HEK293 (cell line): ENCODE measurements around the gene LYZL6.
"Not testable (repeated sequence)": the region's sequence is repeated elsewhere in the genome, so short reads cannot be mapped to it uniquely, and the experiment has no call there.

Experiments
- CTCF ChIA-PET: fragments of 350-600 bp; formaldehyde crosslinking; extraction: SDS; loops from one replicate; lab custom pipeline; 2021; ENCODE audit warnings: antibody characterized with exemption; lab: Yijun Ruan, JAX
- POLR2A ChIA-PET: fragments of 300-600 bp; formaldehyde crosslinking; extraction: SDS; loops from one replicate; lab custom pipeline; 2020; ENCODE audit warnings: antibody characterized with exemption, inconsistent platforms; lab: Yijun Ruan, JAX
- H3K27ac ChIP-seq: fragments of 200-500 bp; sonication (Bioruptor generic); 2 replicates; pipeline ENCODE4 v1.5.1; 2014; ENCODE audit warnings: low read depth, low read length, control low read depth, inconsistent platforms; ENCODE audit errors: extremely low read depth
- H3K36me3 ChIP-seq, 2 experiments: fragments of 200-500 bp in 1 of 2; sonication (Bioruptor generic) in 1 of 2; 1 replicate in 1 of 2; 2 replicates in 1 of 2; pipeline ENCODE4 v1.5.1; 2014 to 2017; ENCODE audit warnings: inconsistent platforms in 2 of 2, low read length in 2 of 2; ENCODE audit not compliant: control insufficient read depth in 2 of 2, insufficient read depth in 1 of 2
- H3K4me1 ChIP-seq: fragments of 200-500 bp; sonication (Bioruptor generic); 2 replicates; pipeline ENCODE4 v1.5.1; 2014; ENCODE audit warnings: mild to moderate bottlenecking, low read length, inconsistent platforms; ENCODE audit not compliant: control insufficient read depth, insufficient read depth
- H3K4me3 ChIP-seq: 2 replicates; pipeline ENCODE4 v1.5.1; 2011; ENCODE audit warnings: low read depth, mild to moderate bottlenecking, control low read depth, low read length, moderate library complexity
- H3K9me3 ChIP-seq: fragments of 200-500 bp; sonication (Bioruptor generic); 2 replicates; pipeline ENCODE4 v1.5.1; 2014; ENCODE audit warnings: low read depth, low read length, inconsistent platforms; ENCODE audit not compliant: control insufficient read depth, insufficient read depth
- BCL11A ChIP-seq: fragments of 450-650 bp; formaldehyde crosslinking; IDR thresholded peaks from 2 replicates; pipeline ENCODE4 v1.5.1; 2016; ENCODE audit warnings: low read depth, missing biosample characterization, missing genetic modification characterization
- BCL11B ChIP-seq: fragments of 450-650 bp; formaldehyde crosslinking; IDR thresholded peaks from 2 replicates; pipeline ENCODE4 v1.5.1; 2016; ENCODE audit warnings: low read depth, missing biosample characterization, missing genetic modification characterization
- IKZF3 ChIP-seq: fragments of 450-650 bp; IDR thresholded peaks from 2 replicates; pipeline ENCODE4 v1.5.0; 2018; ENCODE audit warnings: missing biosample characterization, mild to moderate bottlenecking, missing genetic modification characterization, moderate library complexity
- KLF7 ChIP-seq: fragments of 450-650 bp; formaldehyde crosslinking; IDR thresholded peaks from 2 replicates; pipeline ENCODE4 v1.5.1; 2016; ENCODE audit warnings: missing biosample characterization, missing genetic modification characterization, borderline replicate concordance
- MZF1 ChIP-seq: fragments of 450-650 bp; formaldehyde crosslinking; IDR thresholded peaks from 2 replicates; pipeline ENCODE4 v1.5.1; 2017; ENCODE audit warnings: missing biosample characterization, missing genetic modification characterization, borderline replicate concordance
- SCRT2 ChIP-seq: fragments of 450-650 bp; formaldehyde crosslinking; IDR thresholded peaks from 2 replicates; pipeline ENCODE4 v1.5.1; 2016; ENCODE audit warnings: missing biosample characterization, missing genetic modification characterization
- ZFP69B ChIP-seq: fragments of 450-650 bp; formaldehyde crosslinking; IDR thresholded peaks from 2 replicates; pipeline ENCODE4 v1.5.1; 2016; ENCODE audit warnings: missing biosample characterization, missing genetic modification characterization
- ZNF2 ChIP-seq: fragments of 450-650 bp; formaldehyde crosslinking; IDR thresholded peaks from 2 replicates; pipeline ENCODE4 v1.5.1; 2016; ENCODE audit warnings: missing biosample characterization, missing genetic modification characterization
- ZNF202 ChIP-seq: fragments of 450-650 bp; formaldehyde crosslinking; IDR thresholded peaks from 2 replicates; pipeline ENCODE4 v1.5.1; 2016; ENCODE audit warnings: missing biosample characterization, missing genetic modification characterization, borderline replicate concordance
- ZNF24 ChIP-seq: fragments of 450-650 bp; formaldehyde crosslinking; IDR thresholded peaks from 2 replicates; pipeline ENCODE4 v1.5.1; 2016; ENCODE audit warnings: missing biosample characterization, missing genetic modification characterization
- ZNF302 ChIP-seq: fragments of 450-650 bp; formaldehyde crosslinking; IDR thresholded peaks from 2 replicates; pipeline ENCODE4 v1.5.1; 2016; ENCODE audit warnings: missing biosample characterization, missing genetic modification characterization, low read depth
- ZNF510 ChIP-seq: fragments of 450-650 bp; formaldehyde crosslinking; IDR thresholded peaks from 2 replicates; pipeline ENCODE4 v1.5.1; 2018; ENCODE audit warnings: mild to moderate bottlenecking, missing genetic modification characterization, missing biosample characterization; ENCODE audit not compliant: insufficient replicate concordance
- ZNF514 ChIP-seq: fragments of 450-650 bp; formaldehyde crosslinking; IDR thresholded peaks from 2 replicates; pipeline ENCODE4 v1.5.1; 2016; ENCODE audit warnings: missing biosample characterization, missing genetic modification characterization
- ZNF544 ChIP-seq: fragments of 450-650 bp; formaldehyde crosslinking; IDR thresholded peaks from 2 replicates; pipeline ENCODE4 v1.5.0; 2017; ENCODE audit warnings: missing biosample characterization, missing genetic modification characterization
- ZNF623 ChIP-seq: fragments of 450-650 bp; formaldehyde crosslinking; IDR thresholded peaks from 2 replicates; pipeline ENCODE4 v1.5.1; 2016; ENCODE audit warnings: missing biosample characterization, missing genetic modification characterization
- ZNF658 ChIP-seq: fragments of 450-650 bp; formaldehyde crosslinking; IDR thresholded peaks from 2 replicates; pipeline ENCODE4; 2016; ENCODE audit warnings: missing biosample characterization, missing genetic modification characterization
- ZNF792 ChIP-seq: fragments of 450-650 bp; formaldehyde crosslinking; IDR thresholded peaks from 2 replicates; pipeline ENCODE4 v1.5.1; 2016; ENCODE audit warnings: missing biosample characterization, missing genetic modification characterization
- TF ChIP-seq, protein P1 (sequence below): fragments of 450-650 bp; formaldehyde crosslinking; IDR thresholded peaks from 2 replicates; pipeline ENCODE4 v1.5.1; 2016; ENCODE audit warnings: missing biosample characterization, missing genetic modification characterization
- TF ChIP-seq, protein P2 (sequence below): fragments of 450-650 bp; formaldehyde crosslinking; IDR thresholded peaks from 2 replicates; pipeline ENCODE4 v1.5.0; 2017; ENCODE audit warnings: missing biosample characterization, missing genetic modification characterization, borderline replicate concordance
- TF ChIP-seq, protein P3 (sequence below): fragments of 450-650 bp; formaldehyde crosslinking; IDR thresholded peaks from 2 replicates; pipeline ENCODE4 v1.5.1; 2017; ENCODE audit warnings: missing biosample characterization, mild to moderate bottlenecking, missing genetic modification characterization, moderate library complexity
- TF ChIP-seq, protein P4 (sequence below): fragments of 450-650 bp; formaldehyde crosslinking; IDR thresholded peaks from 2 replicates; pipeline ENCODE4 v1.5.1; 2016; ENCODE audit warnings: missing biosample characterization, missing genetic modification characterization

The LYZL6 gene

DNA sequence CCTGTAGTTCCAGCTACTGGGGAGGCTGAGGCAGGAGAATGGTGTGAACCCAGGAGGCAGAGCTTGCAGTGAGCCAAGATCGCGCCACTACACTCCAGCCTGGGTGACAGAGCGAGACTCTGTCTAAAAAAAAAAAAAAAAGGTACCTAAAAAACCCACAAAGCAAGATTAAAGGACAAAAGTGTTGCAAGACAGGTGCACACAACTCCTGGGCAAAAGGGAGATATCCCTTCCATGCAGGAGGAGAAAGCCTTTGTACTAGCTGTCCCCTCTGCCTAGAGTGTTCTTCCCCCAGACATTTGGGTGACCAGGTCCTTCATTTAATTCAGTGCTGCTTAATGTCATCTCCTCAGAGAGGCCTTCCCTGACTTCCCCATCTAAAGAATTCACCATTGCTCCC is 5.0 kb downstream of the LYZL6 start:
- CTCF ChIA-PET: interaction anchor here (1.1 to 2.8 kb wide), 2 partner anchors 10 to 87 kb away, joined by 5 to 8 read pairs; no protein-coding TSS in a partner anchor

DNA sequence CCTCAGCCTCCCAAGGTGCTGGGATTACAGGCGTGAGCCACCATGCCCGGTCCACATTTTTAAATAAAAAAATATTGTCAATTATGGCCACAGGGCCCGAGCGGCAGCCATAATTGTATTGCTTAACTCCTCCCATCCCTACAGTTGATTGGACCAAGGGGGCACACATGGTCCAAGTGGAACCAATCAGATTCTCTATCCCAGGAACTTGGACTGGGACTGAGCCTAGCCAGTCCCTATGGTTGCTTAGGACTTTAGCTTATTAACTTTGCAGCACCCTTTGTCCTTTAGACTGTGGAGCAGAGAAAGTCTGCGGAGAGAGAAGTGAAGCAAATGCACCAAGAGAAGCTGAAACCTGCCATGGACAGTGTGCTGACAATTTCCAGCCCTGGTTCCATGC is 7.5 kb downstream of the LYZL6 start:
- Histone ChIP-seq H3K27ac (no peak overlapping the region), H3K9me3 (no peaks in the 10 kb centered on the region), H3K36me3 (no peaks in the 10 kb centered on the region), H3K4me1 (peaks cover under 1% of the 10 kb centered on the region; the same call in 1 of the 2 replicates), H3K4me3 (no peak overlapping the region)
- ChIA-PET CTCF (no interaction called here), POLR2A (no interaction called here)
- TF ChIP-seq MZF1 (tag by site-specific recombination): no peak
- no peak for TF ChIP-seq KLF7 (tag by site-specific recombination)
- no peak for TF ChIP-seq ZNF202
- TF ChIP-seq, protein P1, sequence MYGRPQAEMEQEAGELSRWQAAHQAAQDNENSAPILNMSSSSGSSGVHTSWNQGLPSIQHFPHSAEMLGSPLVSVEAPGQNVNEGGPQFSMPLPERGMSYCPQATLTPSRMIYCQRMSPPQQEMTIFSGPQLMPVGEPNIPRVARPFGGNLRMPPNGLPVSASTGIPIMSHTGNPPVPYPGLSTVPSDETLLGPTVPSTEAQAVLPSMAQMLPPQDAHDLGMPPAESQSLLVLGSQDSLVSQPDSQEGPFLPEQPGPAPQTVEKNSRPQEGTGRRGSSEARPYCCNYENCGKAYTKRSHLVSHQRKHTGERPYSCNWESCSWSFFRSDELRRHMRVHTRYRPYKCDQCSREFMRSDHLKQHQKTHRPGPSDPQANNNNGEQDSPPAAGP (tag by site-specific recombination): no peak
- TF ChIP-seq ZNF514 (tag by site-specific recombination): no peak
- TF ChIP-seq SCRT2 (tag by site-specific recombination): no peak
- no peak for TF ChIP-seq ZNF658
- TF ChIP-seq ZNF2: no peak
- TF ChIP-seq ZNF544 (tag by site-specific recombination): no peak
- no peak for TF ChIP-seq ZNF302 (tag by site-specific recombination)
- TF ChIP-seq, protein P2, sequence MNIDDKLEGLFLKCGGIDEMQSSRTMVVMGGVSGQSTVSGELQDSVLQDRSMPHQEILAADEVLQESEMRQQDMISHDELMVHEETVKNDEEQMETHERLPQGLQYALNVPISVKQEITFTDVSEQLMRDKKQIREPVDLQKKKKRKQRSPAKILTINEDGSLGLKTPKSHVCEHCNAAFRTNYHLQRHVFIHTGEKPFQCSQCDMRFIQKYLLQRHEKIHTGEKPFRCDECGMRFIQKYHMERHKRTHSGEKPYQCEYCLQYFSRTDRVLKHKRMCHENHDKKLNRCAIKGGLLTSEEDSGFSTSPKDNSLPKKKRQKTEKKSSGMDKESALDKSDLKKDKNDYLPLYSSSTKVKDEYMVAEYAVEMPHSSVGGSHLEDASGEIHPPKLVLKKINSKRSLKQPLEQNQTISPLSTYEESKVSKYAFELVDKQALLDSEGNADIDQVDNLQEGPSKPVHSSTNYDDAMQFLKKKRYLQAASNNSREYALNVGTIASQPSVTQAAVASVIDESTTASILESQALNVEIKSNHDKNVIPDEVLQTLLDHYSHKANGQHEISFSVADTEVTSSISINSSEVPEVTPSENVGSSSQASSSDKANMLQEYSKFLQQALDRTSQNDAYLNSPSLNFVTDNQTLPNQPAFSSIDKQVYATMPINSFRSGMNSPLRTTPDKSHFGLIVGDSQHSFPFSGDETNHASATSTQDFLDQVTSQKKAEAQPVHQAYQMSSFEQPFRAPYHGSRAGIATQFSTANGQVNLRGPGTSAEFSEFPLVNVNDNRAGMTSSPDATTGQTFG (tag by site-specific recombination): no peak
- no peak for TF ChIP-seq BCL11B (tag by site-specific recombination)
- TF ChIP-seq BCL11A: no peak
- no peak for TF ChIP-seq ZFP69B (tag by site-specific recombination)
- TF ChIP-seq, protein P3, sequence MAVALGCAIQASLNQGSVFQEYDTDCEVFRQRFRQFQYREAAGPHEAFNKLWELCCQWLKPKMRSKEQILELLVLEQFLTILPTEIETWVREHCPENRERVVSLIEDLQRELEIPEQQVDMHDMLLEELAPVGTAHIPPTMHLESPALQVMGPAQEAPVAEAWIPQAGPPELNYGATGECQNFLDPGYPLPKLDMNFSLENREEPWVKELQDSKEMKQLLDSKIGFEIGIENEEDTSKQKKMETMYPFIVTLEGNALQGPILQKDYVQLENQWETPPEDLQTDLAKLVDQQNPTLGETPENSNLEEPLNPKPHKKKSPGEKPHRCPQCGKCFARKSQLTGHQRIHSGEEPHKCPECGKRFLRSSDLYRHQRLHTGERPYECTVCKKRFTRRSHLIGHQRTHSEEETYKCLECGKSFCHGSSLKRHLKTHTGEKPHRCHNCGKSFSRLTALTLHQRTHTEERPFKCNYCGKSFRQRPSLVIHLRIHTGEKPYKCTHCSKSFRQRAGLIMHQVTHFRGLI (tag by site-specific recombination): no peak
- no peak for TF ChIP-seq ZNF792
- no peak for TF ChIP-seq IKZF3 (tag by site-specific recombination)
- TF ChIP-seq ZNF510: no peak
- no peak for TF ChIP-seq ZNF24 (tag by site-specific recombination)
- TF ChIP-seq ZNF623 (tag by site-specific recombination): no peak

More for the DNA sequence above, 5.0 kb downstream of the LYZL6 start:
- H3K4me1 ChIP-seq, H3K4me3 ChIP-seq, H3K9me3 ChIP-seq, H3K36me3 ChIP-seq, H3K27ac ChIP-seq, POLR2A ChIA-PET: not testable (repeated sequence)
- TF ChIP-seq, protein P4, sequence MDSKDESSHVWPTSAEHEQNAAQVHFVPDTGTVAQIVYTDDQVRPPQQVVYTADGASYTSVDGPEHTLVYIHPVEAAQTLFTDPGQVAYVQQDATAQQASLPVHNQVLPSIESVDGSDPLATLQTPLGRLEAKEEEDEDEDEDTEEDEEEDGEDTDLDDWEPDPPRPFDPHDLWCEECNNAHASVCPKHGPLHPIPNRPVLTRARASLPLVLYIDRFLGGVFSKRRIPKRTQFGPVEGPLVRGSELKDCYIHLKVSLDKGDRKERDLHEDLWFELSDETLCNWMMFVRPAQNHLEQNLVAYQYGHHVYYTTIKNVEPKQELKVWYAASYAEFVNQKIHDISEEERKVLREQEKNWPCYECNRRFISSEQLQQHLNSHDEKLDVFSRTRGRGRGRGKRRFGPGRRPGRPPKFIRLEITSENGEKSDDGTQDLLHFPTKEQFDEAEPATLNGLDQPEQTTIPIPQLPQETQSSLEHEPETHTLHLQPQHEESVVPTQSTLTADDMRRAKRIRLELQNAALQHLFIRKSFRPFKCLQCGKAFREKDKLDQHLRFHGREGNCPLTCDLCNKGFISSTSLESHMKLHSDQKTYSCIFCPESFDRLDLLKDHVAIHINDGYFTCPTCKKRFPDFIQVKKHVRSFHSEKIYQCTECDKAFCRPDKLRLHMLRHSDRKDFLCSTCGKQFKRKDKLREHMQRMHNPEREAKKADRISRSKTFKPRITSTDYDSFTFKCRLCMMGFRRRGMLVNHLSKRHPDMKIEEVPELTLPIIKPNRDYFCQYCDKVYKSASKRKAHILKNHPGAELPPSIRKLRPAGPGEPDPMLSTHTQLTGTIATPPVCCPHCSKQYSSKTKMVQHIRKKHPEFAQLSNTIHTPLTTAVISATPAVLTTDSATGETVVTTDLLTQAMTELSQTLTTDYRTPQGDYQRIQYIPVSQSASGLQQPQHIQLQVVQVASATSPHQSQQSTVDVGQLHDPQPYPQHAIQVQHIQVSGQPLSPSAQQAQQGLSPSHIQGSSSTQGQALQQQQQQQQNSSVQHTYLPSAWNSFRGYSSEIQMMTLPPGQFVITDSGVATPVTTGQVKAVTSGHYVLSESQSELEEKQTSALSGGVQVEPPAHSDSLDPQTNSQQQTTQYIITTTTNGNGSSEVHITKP (tag by site-specific recombination): peak; percentile 75
